HG02642 (cell line): ENCODE data around the gene ODAD4.
A peak's percentile ranks its signal among the peaks of the same experiment; 100 is the strongest.

Source experiments
- ATAC-seq: cut with Tn5 transposase; IDR thresholded peaks from one replicate; pipeline ENCODE4 v1.9.1; 2021; ENCODE audit warnings: mild to moderate bottlenecking; ENCODE audit not compliant: unreplicated experiment, poor library complexity

ODAD4 gene

DNA sequence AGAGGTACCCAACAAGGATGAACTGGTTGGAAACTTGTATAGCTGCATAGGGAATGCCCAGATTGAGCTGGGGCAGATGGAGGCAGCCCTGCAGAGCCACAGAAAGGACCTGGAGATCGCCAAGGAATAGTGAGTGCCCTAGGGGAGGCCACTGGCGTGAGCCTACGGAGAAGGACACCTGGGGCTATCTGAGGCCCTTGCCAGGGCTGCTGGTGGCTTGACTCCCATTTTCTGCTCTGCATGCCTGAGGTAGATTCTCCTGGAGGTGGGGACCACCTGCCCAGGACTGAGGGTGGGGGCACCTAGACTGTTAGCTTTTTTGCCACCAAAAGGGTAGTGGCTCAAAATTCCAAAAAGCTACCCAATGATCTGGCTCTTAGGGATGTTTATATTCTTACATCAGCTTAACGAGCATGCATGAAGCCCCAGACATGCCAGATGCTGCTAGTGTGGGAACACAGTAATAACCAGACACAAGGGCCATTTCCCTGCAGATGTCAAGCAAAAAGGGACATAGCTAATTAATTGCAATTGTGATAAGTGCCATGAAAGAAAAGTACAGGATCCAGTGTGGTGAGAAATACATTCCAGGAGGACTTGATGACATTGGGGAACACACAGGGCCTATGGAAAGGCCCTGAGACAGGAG lies 8.8 kb downstream of the ODAD4 start:
- ATAC-seq: no peak

DNA sequence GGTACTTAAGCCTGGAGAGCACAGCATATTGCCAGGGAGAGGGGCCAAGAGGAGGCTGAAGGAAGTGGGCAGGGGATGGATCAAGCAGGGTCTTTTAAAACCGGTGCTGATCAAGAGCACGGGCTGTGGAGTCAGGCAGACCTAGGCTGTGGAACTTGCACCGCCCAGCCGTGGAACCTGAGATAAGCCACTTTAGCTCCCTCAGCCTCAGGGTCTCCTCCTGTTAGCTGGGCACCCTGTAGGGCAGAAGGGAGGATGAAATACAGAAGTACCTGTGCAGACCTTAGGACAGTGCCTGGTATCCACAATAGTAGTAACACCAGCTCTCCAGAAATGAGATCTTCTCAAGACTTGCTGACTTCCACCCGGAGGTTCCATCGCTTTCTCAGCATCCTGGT lies 9.3 kb downstream of the ODAD4 start:
- ATAC-seq: no peak

DNA sequence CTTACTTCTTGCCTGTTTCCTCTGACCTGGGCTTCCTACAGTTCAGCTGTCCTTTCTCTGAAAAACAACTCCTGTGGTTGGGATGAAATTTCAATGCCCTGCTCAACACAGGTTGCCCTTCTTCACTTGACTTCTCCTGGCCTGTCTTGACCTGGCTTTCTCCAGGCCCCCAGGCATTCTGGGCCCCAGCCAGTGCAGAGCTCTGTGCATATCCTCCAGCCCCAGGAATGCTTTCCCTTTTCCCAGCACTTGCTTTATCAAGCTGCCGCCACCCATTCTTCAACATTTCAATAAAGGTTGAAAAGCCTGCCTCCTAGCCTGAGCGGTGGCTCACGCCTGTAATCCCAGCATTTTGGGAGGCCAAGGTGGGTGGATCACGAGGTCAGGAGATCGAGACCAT lies 10.8 kb downstream of the ODAD4 start:
- ATAC-seq: no peak

DNA sequence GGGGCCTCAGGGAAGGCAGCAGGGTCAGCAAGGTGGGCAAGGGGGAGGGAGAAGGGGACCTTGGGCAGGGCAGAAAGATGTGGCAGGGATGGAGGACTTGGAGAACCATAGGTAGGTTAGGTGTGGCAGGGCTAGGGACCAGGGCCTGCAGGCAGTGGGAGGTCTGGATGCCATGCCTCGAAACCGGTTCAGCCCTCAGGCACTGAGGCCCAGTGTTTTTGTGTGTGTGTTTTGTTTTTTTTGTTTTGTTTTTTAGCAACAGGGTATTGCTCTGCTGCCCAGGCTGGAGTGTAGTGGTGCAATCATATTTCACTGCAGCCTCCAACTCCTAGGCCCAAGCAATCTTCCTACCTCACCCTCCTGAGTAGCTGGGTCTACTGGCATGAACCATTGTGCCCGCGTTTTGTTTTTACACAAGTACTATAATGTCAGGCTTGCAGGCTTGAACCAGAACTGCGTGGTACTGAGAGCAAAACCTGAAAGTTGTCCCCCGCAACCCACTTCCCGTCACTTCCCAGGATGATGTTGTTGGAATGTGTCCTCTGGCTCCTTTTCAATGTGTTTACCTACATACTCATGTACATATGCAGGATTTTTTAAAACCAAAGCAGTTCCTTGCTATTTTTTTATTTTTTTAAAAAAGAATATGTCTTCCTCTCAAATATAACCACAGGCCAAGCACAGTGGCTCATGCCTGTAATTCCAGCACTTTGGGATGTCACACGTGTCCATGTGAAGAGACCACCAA lies 12.4 kb downstream of the ODAD4 start:
- no peak for ATAC-seq

DNA sequence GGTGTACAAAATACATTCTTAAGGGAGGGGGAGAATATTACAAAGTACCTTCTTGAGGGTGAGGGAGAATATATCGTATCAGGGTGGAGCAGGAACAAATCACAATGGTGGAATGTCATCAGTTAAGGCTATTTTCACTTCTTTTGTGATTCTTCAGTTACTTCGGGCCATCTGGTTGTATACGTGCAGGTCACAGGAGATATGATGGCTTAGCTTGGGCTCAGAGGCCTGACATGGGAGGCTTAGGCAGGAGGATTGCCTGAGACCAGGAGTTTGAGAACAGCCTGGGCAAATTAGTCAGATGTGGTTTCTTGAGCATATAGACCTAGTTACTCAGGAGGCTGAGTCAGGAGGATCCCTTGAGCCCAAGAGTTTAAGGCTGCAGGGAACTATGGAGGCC lies 13.1 kb downstream of the ODAD4 start:
- no peak for ATAC-seq

DNA sequence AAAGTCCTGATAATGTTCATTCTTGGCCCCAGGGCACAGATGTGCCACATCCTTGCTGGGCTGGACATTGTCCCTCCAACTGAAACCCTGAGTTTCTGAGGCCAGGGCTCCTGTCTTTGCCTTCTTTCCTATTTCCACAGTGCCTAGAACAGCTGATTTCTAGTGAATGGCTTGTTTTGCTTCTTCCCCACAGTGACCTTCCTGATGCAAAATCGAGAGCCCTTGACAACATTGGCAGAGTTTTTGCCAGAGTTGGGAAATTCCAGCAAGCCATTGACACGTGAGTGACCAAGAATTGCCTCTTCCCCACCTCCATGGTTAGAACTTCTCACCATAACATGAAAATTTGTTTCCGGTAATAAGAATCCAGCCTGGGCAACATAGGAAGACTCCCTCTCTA lies 14.5 kb downstream of the ODAD4 start:
- no peak for ATAC-seq

DNA sequence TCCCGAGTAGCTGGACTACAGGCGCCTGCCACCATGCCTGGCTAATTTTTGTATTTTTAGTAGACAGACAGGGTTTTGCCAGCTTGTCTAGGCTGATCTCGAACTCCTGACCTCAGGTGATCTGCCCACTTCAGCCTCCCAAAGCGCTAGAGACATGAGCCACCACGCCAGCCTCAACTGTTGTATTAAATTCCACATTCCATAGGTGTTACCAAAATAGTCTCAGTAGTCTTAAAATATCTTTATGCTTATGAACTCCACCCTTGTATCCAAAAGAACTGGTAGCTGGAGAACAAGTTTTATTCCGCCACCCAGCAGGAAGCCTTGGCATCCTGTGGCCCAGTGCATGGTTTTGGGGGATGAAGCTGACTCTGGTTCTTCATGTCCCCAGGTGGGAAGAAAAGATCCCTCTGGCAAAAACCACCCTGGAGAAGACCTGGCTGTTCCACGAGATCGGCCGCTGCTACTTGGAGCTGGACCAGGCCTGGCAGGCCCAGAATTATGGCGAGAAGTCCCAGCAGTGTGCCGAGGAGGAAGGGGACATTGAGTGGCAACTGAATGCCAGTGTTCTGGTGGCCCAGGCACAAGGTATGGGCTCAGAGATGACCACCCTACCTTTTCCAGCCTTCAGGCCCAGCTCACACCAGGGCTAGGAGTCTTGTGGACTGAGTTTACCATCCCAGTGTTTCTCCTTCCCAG lies 18.5 kb downstream of the ODAD4 start:
- no peak for ATAC-seq

DNA sequence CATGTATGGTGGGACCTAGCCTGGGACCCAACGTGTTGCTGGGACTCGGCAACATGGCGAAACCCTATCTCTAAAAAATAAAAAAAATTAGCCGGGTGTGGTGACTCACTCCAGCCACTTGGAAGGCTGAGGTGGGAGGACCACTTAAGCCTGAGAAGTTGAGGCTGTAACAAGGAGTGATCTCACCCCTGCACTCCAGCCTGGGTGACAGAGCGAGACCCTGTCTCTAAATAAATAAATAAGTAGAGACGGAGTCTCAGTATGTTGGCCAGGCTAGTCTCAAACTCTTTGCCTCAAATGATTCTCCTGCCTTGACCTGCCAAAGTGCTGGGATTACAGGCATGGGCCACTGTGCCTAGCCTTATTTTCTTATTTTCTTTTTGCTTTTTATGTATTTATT lies 26.1 kb downstream of the ODAD4 start:
- ATAC-seq: no peak

DNA sequence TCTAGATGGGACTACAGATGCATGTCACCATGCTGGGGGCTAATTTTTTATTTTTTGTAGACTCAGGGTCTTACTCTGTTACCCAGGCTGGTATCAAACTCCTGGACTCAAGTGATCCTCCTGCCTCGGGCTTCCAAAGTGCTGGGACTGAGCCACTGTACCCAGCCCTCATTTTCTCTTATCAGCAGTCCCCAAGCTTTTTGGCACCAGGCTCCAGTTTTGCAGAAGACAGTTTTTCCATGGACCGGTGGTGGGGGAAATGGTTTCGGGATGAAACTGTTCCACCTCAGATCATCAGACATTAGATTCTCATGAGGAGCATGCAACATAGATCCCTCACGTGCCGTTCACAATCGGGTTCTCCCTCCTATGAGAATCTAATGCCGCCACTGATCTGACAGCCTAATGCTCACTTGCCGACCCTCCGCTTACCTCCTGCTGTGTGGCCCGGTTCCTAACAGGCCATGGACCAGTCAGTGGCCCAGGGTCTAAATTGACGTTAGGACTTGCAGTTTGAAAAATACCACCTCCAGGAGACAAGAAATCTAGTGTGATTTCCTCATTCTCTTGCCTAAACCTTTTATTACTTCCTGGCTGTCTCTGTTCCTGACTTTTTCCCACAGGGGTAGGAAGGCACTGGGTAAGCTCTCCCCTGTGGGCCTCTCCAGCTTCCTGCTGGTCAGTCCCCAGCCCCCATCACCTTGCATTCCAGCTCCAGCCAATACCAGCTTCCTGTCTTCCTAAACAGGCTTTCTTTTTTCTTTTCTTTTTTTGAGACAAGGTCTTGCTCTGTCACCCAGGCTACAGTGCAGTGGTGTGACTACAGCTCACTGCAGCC lies 26.8 kb downstream of the ODAD4 start:
- no peak for ATAC-seq

DNA sequence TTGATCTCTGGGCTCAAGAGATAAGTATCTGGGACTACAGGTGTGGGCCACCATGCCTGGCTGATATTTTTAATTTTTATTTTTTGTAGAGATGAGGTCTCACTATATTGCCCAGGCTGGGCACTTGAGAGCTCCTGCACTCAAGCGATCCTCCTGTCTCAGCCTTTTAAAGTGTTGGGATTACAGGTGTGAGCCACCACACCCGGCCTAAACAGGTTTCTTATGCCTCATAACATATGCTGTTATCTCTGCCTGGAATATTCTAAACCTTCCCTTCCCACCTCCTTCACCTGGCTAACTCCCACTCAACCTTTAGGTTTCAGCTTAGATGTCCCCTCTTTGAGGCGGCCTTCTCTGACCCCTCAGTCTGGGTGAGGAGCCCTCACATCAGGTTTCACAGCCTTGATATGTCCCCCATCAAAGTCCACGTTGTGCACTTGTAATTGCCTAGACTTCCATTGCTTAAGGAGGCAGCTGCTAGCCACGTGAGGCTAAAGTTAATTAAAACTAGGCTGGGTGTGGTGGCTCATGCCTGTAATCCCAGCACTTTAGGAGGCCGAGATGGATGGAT lies 27.5 kb downstream of the ODAD4 start:
- no peak for ATAC-seq

DNA sequence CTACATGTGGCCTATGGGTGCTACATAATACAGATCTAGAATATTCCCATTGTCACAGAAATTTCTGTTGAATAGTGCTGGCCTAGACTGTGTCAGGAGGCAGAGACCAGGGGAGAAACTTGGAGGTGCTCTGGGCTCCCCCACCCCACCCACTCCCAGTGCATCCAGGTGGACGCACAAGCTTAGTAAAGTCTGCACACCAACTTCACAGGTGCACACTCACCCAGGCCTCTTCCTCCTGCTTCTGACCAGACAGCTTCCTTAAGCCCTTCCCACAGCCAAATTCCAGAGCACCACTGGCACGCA lies 28.6 kb downstream of the ODAD4 start:
- ATAC-seq: no peak

DNA sequence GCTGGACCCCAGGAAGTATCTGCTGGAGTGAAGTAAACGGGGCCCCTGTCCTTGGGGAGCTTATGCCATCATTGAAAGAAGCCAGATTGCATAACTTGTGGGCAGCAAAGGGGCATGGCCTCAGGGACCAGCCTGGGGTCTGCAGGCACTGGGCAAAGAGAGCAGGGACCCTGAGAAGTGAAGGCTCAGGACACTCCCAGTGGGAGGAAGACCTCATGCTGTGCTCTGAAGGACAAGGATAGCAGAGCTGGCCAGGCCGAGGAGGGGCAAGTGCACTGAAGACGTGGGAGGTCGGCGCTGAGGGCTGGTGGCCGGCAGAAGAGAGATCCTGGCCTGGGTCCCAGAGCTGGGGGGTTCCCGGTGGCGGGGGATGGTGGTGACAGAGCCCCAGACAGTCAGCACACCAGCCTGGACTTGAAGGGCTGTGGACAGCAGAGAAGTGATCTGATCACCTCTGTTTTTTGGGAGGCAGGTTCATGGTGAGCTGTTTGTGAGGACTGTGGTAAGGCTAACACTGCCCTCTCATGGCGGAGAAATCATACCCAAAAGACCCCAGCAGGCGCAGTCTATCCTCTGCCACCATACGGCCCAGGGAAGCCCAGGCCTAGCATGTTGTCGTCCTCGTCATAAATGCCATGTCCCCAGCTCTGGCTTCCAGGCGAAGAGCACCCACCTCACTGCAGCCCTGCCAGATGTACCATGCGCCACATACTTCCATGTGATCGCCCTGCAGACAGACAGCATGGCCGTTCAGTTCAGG lies 29.1 kb downstream of the ODAD4 start:
- no peak for ATAC-seq

DNA sequence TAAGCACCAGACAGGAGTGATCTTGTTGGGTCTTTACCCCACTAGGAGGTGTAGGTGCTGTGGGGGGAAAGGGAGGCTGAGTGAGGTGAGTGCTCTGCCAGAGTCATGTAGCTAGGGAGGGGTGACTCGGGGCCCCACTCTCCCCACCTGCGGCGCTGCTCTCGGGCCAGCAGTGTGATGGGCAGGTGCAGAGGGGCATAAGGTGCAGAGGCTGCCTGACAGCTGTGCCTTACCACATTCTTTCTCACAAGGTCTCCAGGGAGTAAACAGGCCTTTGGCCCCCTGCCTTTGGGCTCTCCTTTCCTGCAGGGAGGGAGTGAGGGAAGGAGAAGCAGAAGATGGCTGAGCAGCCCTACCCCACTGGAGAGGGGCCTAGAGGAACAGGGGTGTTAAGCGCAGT lies 31.7 kb downstream of the ODAD4 start:
- no peak for ATAC-seq

DNA sequence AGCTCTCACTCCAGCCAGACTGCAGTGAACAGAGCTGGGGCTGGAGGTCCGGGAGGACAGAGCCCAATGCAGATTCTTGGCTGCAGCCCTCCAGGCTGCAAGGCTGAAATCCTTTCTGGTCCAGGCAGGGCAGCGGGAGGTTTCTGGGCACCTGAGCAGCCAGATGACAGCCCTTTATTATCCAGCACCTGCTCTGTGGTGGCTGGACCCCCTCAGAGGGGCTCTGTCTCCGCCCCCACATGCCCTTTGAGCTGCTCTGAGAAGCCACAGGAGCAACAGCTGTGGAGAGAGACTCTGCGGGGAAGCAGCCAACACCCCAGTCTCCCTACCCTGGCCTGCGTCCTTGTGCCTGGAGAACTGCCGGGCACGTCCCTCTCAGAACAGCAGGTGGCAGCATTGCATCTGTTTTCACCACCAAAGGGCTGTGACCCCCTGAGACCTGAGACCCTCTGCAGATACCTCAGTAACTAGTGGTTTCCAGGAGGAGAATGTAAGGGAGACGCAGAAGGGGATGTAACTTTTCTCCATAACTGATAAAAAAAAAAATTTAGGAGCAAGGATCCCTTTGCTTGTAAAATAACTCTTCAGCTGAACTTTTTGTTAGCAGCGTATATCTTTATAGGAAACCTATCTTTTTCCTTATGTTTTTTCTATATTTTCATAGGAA lies 32.5 kb downstream of the ODAD4 start:
- ATAC-seq: no peak

DNA sequence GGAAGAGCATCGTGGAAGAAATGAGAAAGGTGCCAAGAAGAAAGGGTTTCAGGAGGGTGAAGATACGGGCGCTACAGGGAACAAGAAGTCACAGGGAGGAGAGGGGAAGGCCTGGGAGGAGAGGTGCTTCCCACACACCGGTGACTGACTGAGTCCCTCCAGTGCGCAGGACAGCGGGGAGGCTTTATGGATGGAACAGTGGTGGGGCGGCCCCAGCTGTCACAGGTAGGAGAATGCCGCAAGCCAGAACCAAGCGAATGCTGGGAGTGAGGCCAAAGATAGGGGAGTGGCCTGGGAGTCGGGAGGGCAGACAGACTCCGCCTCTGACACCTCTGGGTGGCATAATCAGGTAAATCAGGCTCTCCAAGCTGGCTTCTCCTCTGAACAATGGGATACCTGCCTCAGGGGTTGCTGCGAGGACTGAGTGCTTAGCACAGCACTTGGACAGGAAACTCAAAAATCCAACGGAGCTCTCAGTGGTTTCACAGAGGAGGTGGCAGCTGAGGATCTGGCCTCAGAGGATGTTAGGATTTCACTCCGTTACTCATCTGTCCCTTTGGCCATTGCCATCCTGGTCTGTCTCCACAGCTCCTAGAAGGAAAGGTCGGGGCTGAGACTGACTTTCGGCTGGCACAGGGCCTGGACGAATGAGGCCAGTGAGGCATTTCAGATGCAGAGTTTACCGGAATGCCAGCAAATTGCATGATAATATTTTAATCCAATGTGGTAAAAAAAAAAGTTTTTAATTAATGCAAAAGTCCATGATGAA lies 35.5 kb downstream of the ODAD4 start:
- peak; percentile 39 for ATAC-seq

DNA sequence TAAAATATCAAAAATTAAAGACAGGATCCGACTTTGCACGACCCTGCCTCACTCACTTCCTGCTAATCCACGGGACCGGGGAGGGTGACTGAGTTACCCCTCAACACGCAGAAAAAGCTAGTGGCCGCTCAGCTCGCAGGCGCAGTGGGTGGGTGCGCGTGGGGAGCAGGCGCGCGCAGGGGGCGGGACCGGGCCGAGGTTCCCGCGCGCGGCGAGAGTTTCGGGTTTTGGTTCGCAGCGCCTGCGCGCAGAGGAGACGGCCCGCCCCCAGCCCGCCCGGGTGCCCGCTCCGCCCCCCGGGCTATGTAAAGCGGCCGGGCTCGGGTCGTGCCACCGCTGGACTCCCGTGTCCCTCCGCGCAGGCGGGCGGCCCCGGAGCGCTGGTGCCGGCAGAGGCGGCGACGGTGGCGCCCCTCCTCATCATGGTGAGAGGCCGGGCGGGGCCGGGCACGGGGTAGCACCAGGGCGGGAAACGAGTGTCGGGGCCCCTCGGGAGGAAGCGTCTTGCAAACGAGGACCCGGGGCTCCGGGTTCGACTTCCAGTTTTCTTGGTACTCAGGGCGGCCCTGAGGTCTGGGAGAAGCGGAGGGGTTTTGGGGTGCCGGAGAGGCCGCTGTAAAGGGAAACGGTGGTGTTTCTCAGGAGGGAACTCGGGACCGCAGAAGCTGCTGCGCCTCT lies 36.2 kb downstream of the ODAD4 start, which contains the start of gene CNP:
CNP (plus strand) TSS at position 333 of the 678 bp plus-strand sequence; CDS start at position 423, 90 bp downstream.
- peak; percentile 80 for ATAC-seq

DNA sequence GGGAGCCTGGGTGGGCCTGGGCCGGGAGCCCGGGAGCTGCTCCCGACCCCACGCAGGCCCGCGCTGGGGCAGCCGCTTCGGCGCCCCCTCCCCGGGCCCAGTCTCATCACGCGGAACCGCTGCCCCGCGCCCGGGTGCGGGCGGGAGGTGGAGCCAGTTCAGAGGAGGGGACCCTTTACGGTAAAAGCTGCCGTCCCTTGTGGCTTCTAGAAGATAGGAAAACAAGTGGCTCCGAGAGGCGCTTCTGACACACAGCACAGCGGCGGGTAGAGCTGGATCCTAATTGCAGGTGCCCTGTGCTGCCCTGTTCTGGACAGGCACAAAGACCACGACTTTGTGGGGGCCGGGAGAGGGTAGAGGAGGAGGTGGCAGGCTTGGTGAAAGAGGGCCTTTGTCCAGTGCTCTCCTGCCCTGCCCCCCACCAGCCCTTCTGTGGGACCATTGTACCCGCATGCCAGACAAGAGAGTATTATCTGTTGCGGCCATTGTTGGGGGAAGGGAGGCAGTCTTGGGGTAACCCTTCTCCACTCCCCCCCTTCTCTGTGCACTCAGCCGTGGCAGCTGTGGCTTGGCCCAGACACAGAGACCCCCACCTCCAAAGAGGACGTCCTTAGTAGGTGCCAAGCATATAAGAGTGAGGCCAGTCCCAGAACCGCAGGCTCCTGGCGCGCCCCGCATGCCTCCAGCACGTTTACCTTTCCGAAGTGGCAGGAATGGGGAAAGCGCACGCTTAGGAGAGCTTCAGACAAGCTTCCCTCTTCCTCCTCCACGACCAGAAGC lies 36.9 kb downstream of the ODAD4 start:
- peak; percentile 15 for ATAC-seq
